Panc1 (cell line): ENCODE data around the gene CBX4. TPM values are rescaled to one million over a fixed set of nuclear protein-coding genes. Genes with fewer than 3 reads are reported as not detected.
A peak's percentile ranks its signal among the peaks of the same experiment; 100 is the strongest.

Experiments
- ATAC-seq: fragments of 200-7000 bp; cut with Tn5 transposase; 2 replicates; pipeline ENCODE4 v1.9.1; 2020; ENCODE audit warnings: mild to moderate bottlenecking, moderate library complexity
- BruUV-seq: library from RNA; stranded (reverse); fragments of 400-500 nt; replicated peaks from 2 replicates; lab custom pipeline; 2021; lab: Mats Ljungman, UMichigan
- CTCF ChIA-PET: fragments of 300-600 bp; sonication (Branson Sonifier 250); formaldehyde crosslinking; loops from one replicate; lab custom pipeline; 2022; ENCODE audit warnings: antibody characterized with exemption; lab: Charles Lee
- POLR2A ChIA-PET: fragments of 300-600 bp; sonication (Branson Sonifier 250); formaldehyde crosslinking; loops from one replicate; lab custom pipeline; 2022; ENCODE audit warnings: antibody characterized with exemption; lab: Charles Lee
- DNase-seq: peaks from one replicate; pipeline ENCODE4 v3.0.0-alpha.2; 2010; ENCODE audit warnings: low read depth, low spot score
- H3K27ac ChIP-seq: 2 replicates; pipeline ENCODE4 v1.5.1; 2011; ENCODE audit warnings: mild to moderate bottlenecking, low read length, inconsistent platforms
- H3K27me3 ChIP-seq: fragments of 200-500 bp; sonication (Bioruptor generic); 2 replicates; pipeline ENCODE4 v1.6.0; 2014; ENCODE audit warnings: low read length, inconsistent platforms; ENCODE audit not compliant: control insufficient read depth, insufficient read depth
- H3K36me3 ChIP-seq: fragments of 200-500 bp; sonication (Bioruptor generic); 2 replicates; pipeline ENCODE4 v1.5.1; 2014; ENCODE audit warnings: inconsistent platforms, mild to moderate bottlenecking, low read length, moderate library complexity; ENCODE audit not compliant: control insufficient read depth, insufficient read depth
- H3K4me1 ChIP-seq: 2 replicates; pipeline ENCODE4 v1.5.1; 2011; ENCODE audit warnings: inconsistent platforms, mild to moderate bottlenecking, low read length, moderate library complexity; ENCODE audit not compliant: control insufficient read depth, insufficient read depth
- H3K4me3 ChIP-seq, 2 experiments: 2 replicates each; pipeline ENCODE4 v1.5.1; 2011 to 2012; ENCODE audit warnings: low read depth in 2 of 2, low read length in 2 of 2, mild to moderate bottlenecking in 2 of 2, inconsistent platforms in 1 of 2, moderate library complexity in 1 of 2
- H3K9me3 ChIP-seq: fragments of 200-500 bp; sonication (Bioruptor generic); 2 replicates; pipeline ENCODE4 v1.5.1; 2014; ENCODE audit warnings: low read depth, mild to moderate bottlenecking, inconsistent platforms, low read length, moderate library complexity; ENCODE audit not compliant: control insufficient read depth, insufficient read depth
- POLR2AphosphoS5 ChIP-seq: IDR thresholded peaks from 2 replicates; pipeline ENCODE4 v1.6.1; 2012; ENCODE audit warnings: mild to moderate bottlenecking, low read depth, low read length, moderate library complexity
- SIN3A ChIP-seq: IDR thresholded peaks from 2 replicates; pipeline ENCODE4 v1.6.1; 2012; ENCODE audit warnings: low read depth, mild to moderate bottlenecking, low read length, moderate library complexity, borderline replicate concordance; ENCODE audit not compliant: insufficient read depth
- TCF7L2 ChIP-seq: IDR thresholded peaks from 2 replicates; pipeline ENCODE4 v1.6.1; 2011; ENCODE audit warnings: mild to moderate bottlenecking, low read depth, low read length, inconsistent platforms
- in situ Hi-C: cut with HindIII; loops from 2 replicates; pipeline ENCODE4 v1.10.0; 2016; ENCODE audit warnings: low sequenced_read_pairs, low pct_unique_long_range_greater_than_20kb
- intact Hi-C: fragments of 100-400 bp; cut with micrococcal nuclease; formaldehyde crosslinking; loops from one replicate; pipeline ENCODE4 v1.10.0; 2022; ENCODE audit not compliant: unreplicated experiment
- total RNA-seq: library from RNA; stranded (reverse); gene quantifications from one replicate; pipeline ENCODE4 v1.2.1, GENCODE V29; 2021; ENCODE audit not compliant: unreplicated experiment
- TF ChIP-seq, protein P1 (sequence below), 2 experiments: IDR thresholded peaks; 2 replicates each; pipeline ENCODE4 v1.6.1; 2011 to 2012; ENCODE audit warnings: low read depth in 2 of 2, control low read depth in 1 of 2, low read length in 1 of 2, mild to moderate bottlenecking in 1 of 2, moderate library complexity in 1 of 2; ENCODE audit not compliant: insufficient read depth in 1 of 2
- TF ChIP-seq, protein P2 (sequence below): fragments of 450-650 bp; IDR thresholded peaks from 2 replicates; pipeline ENCODE4 v1.5.1; 2017; ENCODE audit warnings: mild to moderate bottlenecking

CBX4 gene
- total RNA-seq, 1 experiment from 2014 or later = 48.6 TPM

DNA sequence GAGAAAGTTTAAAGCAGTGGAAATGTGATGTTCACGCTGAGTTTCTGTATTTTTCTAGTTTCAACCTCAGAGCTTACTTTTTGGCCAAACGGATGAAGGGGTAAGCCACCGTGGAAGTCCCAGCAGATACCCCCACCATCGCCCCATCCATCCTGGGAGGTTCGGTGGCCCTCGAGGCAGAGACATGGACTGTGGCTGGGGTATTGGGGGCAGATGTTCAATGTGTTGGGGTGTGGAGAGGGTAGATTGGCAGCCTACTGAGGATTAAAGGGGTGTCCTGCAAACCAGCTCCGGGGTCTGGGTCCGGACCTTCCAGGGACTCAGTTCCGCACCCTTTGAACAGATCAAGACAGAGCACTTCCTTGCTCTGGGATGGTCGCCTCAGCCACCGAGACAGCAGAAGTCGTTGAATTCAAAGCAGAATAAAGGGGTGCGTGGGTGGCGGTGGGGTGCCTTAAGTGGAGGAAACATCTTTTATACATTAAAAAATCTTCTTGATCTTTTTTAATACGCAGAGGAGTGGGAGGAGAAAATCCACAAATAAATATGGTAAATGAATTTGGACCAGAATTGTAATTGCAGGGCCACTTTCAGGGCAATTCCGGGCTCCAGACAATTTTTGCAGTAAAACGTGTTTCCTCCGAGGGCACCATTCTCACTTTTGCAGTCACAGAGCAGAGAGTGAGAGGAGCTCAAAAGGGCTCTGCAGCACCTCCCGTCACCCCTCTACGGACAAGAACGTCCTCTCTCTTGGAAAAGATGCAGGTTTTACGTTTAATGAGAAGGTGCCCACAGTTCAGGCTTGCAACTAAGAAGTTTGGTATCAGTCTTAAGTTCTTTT is 34.2 kb downstream of the CBX4 start:
- Histone ChIP-seq H3K9me3 (no peaks in the 10 kb centered on the region), H3K4me3 (no peak overlapping the region; a peak in 1 of 4 replicates), H3K27ac (no peak overlapping the region), H3K27me3 (peaks cover 4% of the 10 kb centered on the region; the same call in 1 of the 2 replicates), H3K4me1 (peaks cover 16% of the 10 kb centered on the region), H3K36me3 (no peaks in the 10 kb centered on the region; the same call in 1 of the 2 replicates)
- TF ChIP-seq SIN3A (no peak), TCF7L2 (no peak), POLR2AphosphoS5 (no peak)
- TF ChIP-seq, protein P1, sequence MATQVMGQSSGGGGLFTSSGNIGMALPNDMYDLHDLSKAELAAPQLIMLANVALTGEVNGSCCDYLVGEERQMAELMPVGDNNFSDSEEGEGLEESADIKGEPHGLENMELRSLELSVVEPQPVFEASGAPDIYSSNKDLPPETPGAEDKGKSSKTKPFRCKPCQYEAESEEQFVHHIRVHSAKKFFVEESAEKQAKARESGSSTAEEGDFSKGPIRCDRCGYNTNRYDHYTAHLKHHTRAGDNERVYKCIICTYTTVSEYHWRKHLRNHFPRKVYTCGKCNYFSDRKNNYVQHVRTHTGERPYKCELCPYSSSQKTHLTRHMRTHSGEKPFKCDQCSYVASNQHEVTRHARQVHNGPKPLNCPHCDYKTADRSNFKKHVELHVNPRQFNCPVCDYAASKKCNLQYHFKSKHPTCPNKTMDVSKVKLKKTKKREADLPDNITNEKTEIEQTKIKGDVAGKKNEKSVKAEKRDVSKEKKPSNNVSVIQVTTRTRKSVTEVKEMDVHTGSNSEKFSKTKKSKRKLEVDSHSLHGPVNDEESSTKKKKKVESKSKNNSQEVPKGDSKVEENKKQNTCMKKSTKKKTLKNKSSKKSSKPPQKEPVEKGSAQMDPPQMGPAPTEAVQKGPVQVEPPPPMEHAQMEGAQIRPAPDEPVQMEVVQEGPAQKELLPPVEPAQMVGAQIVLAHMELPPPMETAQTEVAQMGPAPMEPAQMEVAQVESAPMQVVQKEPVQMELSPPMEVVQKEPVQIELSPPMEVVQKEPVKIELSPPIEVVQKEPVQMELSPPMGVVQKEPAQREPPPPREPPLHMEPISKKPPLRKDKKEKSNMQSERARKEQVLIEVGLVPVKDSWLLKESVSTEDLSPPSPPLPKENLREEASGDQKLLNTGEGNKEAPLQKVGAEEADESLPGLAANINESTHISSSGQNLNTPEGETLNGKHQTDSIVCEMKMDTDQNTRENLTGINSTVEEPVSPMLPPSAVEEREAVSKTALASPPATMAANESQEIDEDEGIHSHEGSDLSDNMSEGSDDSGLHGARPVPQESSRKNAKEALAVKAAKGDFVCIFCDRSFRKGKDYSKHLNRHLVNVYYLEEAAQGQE (IDR thresholded peaks at IDR 0.05; ENCODE audit: insufficient read depth in 1 of 2, low read depth in 2 of 2, low read length in 1 of 2) = no peak
- TF ChIP-seq, protein P2, sequence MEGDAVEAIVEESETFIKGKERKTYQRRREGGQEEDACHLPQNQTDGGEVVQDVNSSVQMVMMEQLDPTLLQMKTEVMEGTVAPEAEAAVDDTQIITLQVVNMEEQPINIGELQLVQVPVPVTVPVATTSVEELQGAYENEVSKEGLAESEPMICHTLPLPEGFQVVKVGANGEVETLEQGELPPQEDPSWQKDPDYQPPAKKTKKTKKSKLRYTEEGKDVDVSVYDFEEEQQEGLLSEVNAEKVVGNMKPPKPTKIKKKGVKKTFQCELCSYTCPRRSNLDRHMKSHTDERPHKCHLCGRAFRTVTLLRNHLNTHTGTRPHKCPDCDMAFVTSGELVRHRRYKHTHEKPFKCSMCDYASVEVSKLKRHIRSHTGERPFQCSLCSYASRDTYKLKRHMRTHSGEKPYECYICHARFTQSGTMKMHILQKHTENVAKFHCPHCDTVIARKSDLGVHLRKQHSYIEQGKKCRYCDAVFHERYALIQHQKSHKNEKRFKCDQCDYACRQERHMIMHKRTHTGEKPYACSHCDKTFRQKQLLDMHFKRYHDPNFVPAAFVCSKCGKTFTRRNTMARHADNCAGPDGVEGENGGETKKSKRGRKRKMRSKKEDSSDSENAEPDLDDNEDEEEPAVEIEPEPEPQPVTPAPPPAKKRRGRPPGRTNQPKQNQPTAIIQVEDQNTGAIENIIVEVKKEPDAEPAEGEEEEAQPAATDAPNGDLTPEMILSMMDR = no peak
- CTCF ChIA-PET = no interaction called here
- ATAC-seq (no peak), DNase-seq (no peak)
- POLR2A ChIA-PET = interaction anchor here (0.8 kb wide), 1 partner anchor 8 kb away, joined by 3 read pairs; the partner anchor contains the start of gene CBX8
- intact Hi-C loops = loop anchor here (5.0 kb wide), 1 partner anchor 187 kb away; no protein-coding TSS in a partner anchor
- in situ Hi-C loops = no loop called here
- BruUV-seq = no TSS peak

DNA sequence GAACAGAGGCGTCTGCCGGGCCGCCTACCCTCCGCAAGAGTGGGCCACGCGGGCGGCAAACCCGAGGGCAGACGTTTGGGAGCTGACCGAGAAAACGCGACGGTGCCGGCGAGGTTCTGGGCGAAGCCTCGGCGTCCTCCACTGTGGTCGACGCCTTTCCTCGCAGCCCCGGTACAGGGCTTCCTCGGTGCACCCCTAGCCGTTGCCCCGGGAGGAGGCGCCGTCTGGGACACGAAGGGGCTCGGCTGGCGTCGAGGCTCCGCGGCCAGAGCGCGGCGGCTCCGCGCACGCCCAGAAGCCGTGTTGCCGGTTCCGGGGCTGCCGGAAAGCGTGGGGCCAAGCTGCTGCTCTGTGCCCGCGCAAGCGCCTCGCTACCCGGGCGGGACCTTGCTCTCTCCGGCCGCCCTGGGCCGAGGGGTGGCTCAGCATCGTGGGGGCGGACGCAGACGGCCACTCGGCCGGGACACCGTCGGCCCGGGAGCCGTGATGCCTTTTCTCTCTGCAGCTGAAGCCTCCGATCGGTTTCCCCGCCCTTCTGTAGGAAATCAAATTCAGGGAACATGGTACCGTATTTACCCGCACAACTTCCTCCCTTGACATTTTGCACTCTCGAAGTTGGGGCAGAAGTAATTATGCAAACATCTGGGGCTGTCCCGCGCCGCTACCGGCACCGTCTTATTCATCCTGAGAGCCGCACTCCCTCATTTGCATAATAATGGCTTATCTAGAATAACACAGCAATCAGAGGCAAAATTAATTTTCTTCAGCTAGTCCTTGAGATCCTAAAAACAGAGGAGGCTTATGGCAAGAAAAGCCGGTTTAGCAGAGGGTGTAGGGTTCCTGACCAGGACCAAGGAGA is 35.0 kb downstream of the CBX4 start:
- intact Hi-C loops (no loop called here), in situ Hi-C loops (no loop called here)
- ATAC-seq (peak; percentile 22; the same call in 1 of the 2 replicates), DNase-seq (no peak)
- Histone ChIP-seq H3K27ac (peak overlapping the region; percentile 49; the same call in 1 of the 2 replicates), H3K4me1 (peaks cover 22% of the 10 kb centered on the region), H3K27me3 (peaks cover 4% of the 10 kb centered on the region; the same call in 1 of the 2 replicates), H3K4me3 (peak overlapping the region; percentile 28 to 48), H3K9me3 (no peaks in the 10 kb centered on the region), H3K36me3 (no peaks in the 10 kb centered on the region; the same call in 1 of the 2 replicates)
- no TSS peak for BruUV-seq
- TF ChIP-seq POLR2AphosphoS5 = no peak
- ChIA-PET CTCF (no interaction called here), POLR2A (no interaction called here)
